ENCODE data around the gene MAD1L1. TPM values are rescaled to one million over a fixed set of nuclear protein-coding genes. Genes with fewer than 3 reads are reported as not detected.

MAD1L1 gene
- total RNA-seq, 1 donor from 2014 or later, result 32.3 TPM

- H3K4me3 ChIP-seq (ENCODE audit: insufficient read depth, low read depth, low read length), result no peak overlapping the region
- no peaks in the 10 kb centered on the region for H3K9me3 Mint-ChIP-seq (ENCODE audit: unreplicated experiment)
Measured at GRCh38 chr7:2008936-2009540, 223.7 kb downstream of the MAD1L1 start.

GRCh38 chr7:2008101-2008935 is 224.4 kb downstream of the MAD1L1 start:
- no peak overlapping the region for H3K27ac Mint-ChIP-seq (ENCODE audit: unreplicated experiment)

More at GRCh38 chr7:2008936-2009540, 223.7 kb downstream of the MAD1L1 start:
- Histone ChIP-seq H3K27me3 (ENCODE audit: insufficient read depth, low read length) (no peaks in the 10 kb centered on the region), H3K9ac (ENCODE audit: low read length) (no peak overlapping the region), H3K4me2 (ENCODE audit: low read length) (no peak overlapping the region), H3K79me2 (ENCODE audit: insufficient read depth, low read length) (no peaks in the 10 kb centered on the region), H4K20me1 (ENCODE audit: insufficient read depth, low read length) (peaks cover 27% of the 10 kb centered on the region), H3K36me3 (ENCODE audit: insufficient read depth, low read length) (no peaks in the 10 kb centered on the region), H2AFZ (ENCODE audit: low read depth, low read length) (no peak overlapping the region), H3K4me1 (ENCODE audit: insufficient read depth, low read length) (peaks cover 4% of the 10 kb centered on the region), H3K9me3 (ENCODE audit: insufficient read depth, low read depth, low read length) (no peaks in the 10 kb centered on the region), H3K27ac (ENCODE audit: low read depth, low read length) (no peak overlapping the region)
- Mint-ChIP-seq H3K4me3 (ENCODE audit: unreplicated experiment) (no peak overlapping the region), H3K4me1 (ENCODE audit: low read depth, unreplicated experiment) (no peaks in the 10 kb centered on the region), H3K36me3 (ENCODE audit: low read depth, unreplicated experiment) (peaks cover 5% of the 10 kb centered on the region), H3K27me3 (ENCODE audit: low read depth, unreplicated experiment) (no peaks in the 10 kb centered on the region), H3K27ac (ENCODE audit: unreplicated experiment) (no peak overlapping the region)
- FAIRE-seq (no peak), DNase-seq (ENCODE audit: low read depth) (no peak)
- no peak for TF ChIP-seq EZH2 (IDR thresholded peaks at IDR 0.05; ENCODE audit: insufficient read depth, low read length)
- TF ChIP-seq, protein P1, sequence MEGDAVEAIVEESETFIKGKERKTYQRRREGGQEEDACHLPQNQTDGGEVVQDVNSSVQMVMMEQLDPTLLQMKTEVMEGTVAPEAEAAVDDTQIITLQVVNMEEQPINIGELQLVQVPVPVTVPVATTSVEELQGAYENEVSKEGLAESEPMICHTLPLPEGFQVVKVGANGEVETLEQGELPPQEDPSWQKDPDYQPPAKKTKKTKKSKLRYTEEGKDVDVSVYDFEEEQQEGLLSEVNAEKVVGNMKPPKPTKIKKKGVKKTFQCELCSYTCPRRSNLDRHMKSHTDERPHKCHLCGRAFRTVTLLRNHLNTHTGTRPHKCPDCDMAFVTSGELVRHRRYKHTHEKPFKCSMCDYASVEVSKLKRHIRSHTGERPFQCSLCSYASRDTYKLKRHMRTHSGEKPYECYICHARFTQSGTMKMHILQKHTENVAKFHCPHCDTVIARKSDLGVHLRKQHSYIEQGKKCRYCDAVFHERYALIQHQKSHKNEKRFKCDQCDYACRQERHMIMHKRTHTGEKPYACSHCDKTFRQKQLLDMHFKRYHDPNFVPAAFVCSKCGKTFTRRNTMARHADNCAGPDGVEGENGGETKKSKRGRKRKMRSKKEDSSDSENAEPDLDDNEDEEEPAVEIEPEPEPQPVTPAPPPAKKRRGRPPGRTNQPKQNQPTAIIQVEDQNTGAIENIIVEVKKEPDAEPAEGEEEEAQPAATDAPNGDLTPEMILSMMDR (IDR thresholded peaks at IDR 0.05; ENCODE audit: insufficient read depth, low read depth, low read length), result no peak

More at GRCh38 chr7:2008101-2008935, 224.4 kb downstream of the MAD1L1 start:
- Mint-ChIP-seq H3K27me3 (ENCODE audit: low read depth, unreplicated experiment) (no peaks in the 10 kb centered on the region), H3K36me3 (ENCODE audit: low read depth, unreplicated experiment) (peaks cover 5% of the 10 kb centered on the region), H3K4me1 (ENCODE audit: low read depth, unreplicated experiment) (no peaks in the 10 kb centered on the region), H3K4me3 (ENCODE audit: unreplicated experiment) (no peak overlapping the region), H3K9me3 (ENCODE audit: unreplicated experiment) (no peaks in the 10 kb centered on the region)
- Histone ChIP-seq H3K36me3 (ENCODE audit: insufficient read depth, low read length) (no peaks in the 10 kb centered on the region), H3K27me3 (ENCODE audit: insufficient read depth, low read length) (no peaks in the 10 kb centered on the region), H3K27ac (ENCODE audit: low read depth, low read length) (no peak overlapping the region), H3K9ac (ENCODE audit: low read length) (no peak overlapping the region), H4K20me1 (ENCODE audit: insufficient read depth, low read length) (peaks cover 26% of the 10 kb centered on the region), H3K4me1 (ENCODE audit: insufficient read depth, low read length) (peaks cover 4% of the 10 kb centered on the region), H3K9me3 (ENCODE audit: insufficient read depth, low read depth, low read length) (no peaks in the 10 kb centered on the region), H2AFZ (ENCODE audit: low read depth, low read length) (no peak overlapping the region), H3K4me2 (ENCODE audit: low read length) (no peak overlapping the region), H3K79me2 (ENCODE audit: insufficient read depth, low read length) (no peaks in the 10 kb centered on the region), H3K4me3 (ENCODE audit: insufficient read depth, low read depth, low read length) (no peak overlapping the region)
- DNase-seq (ENCODE audit: low read depth), result no peak
- TF ChIP-seq, protein P1 (IDR thresholded peaks at IDR 0.05; ENCODE audit: insufficient read depth, low read depth, low read length), result no peak
- TF ChIP-seq EZH2 (IDR thresholded peaks at IDR 0.05; ENCODE audit: insufficient read depth, low read length), result no peak
- FAIRE-seq, result no peak
